ENCODE data around the gene TCEA3.

The TCEA3 gene

GRCh38 chr1:23384312-23385058 lies 40.1 kb downstream of the TCEA3 start:
- Histone ChIP-seq H3K4me3 (ENCODE audit: low read length) (no peak overlapping the region), H4K20me1 (ENCODE audit: control insufficient read depth, insufficient read depth, low read depth, low read length) (no peaks in the 10 kb centered on the region), H3K79me2 (ENCODE audit: control insufficient read depth, low read length) (no peaks in the 10 kb centered on the region), H3K4me2 (ENCODE audit: low read length) (no peak overlapping the region), H3K9me3 (ENCODE audit: control insufficient read depth, insufficient read depth, low read length) (no peaks in the 10 kb centered on the region), H3K4me1 (ENCODE audit: control insufficient read depth, low read length) (peaks cover 17% of the 10 kb centered on the region), H3K9me2 (replicated peaks; ENCODE audit: control insufficient read depth, low read length) (no peaks in the 10 kb centered on the region), H3K27me3 (ENCODE audit: control insufficient read depth, low read length) (peaks cover 15% of the 10 kb centered on the region), H3K36me3 (ENCODE audit: control insufficient read depth, low read length) (no peaks in the 10 kb centered on the region), H3F3A (ENCODE audit: control insufficient read depth, insufficient read depth) (peaks cover 3% of the 10 kb centered on the region; the same call in 1 of the 2 replicates), H3K27ac (ENCODE audit: low read depth, low read length) (no peak overlapping the region)
- no peak for TF ChIP-seq EZH2phosphoT487 (IDR thresholded peaks at IDR 0.05; ENCODE audit: borderline replicate concordance, low read length)

- H3K27ac ChIP-seq (ENCODE audit: low read depth, low read length) = no peak overlapping the region
- H4K20me1 ChIP-seq (ENCODE audit: control insufficient read depth, insufficient read depth, low read depth, low read length) = no peaks in the 10 kb centered on the region
- H3K79me2 ChIP-seq (ENCODE audit: control insufficient read depth, low read length) = no peaks in the 10 kb centered on the region
- H3K4me1 ChIP-seq (ENCODE audit: control insufficient read depth, low read length) = peaks cover 17% of the 10 kb centered on the region
- peaks cover 17% of the 10 kb centered on the region for H3K27me3 ChIP-seq (ENCODE audit: control insufficient read depth, low read length)
- H3K9me2 ChIP-seq (replicated peaks; ENCODE audit: control insufficient read depth, low read length) = no peaks in the 10 kb centered on the region
- no peak overlapping the region for H3K4me3 ChIP-seq (ENCODE audit: low read length)
- TF ChIP-seq EZH2phosphoT487 (IDR thresholded peaks at IDR 0.05; ENCODE audit: borderline replicate concordance, low read length) (no peak), CTCF (IDR thresholded peaks at IDR 0.05; ENCODE audit: low read depth, low read length, poor library complexity, severe bottlenecking) (no peak)
- no peaks in the 10 kb centered on the region for H3K9me3 ChIP-seq (ENCODE audit: control insufficient read depth, insufficient read depth, low read length)
- H3K4me2 ChIP-seq (ENCODE audit: low read length) = no peak overlapping the region
- H3F3A ChIP-seq (ENCODE audit: control insufficient read depth, insufficient read depth) = peaks cover 3% of the 10 kb centered on the region; the same call in 1 of the 2 replicates
- H3K36me3 ChIP-seq (ENCODE audit: control insufficient read depth, low read length) = no peaks in the 10 kb centered on the region
These were observed 40.8 kb downstream of the TCEA3 start for GRCh38 chr1:23383577-23384311.

GRCh38 chr1:23381233-23381885 lies 43.2 kb downstream of the TCEA3 start:
- Histone ChIP-seq H3K4me1 (ENCODE audit: control insufficient read depth, low read length) (peaks cover 17% of the 10 kb centered on the region), H3F3A (ENCODE audit: control insufficient read depth, insufficient read depth) (peaks cover 3% of the 10 kb centered on the region; the same call in 1 of the 2 replicates), H3K4me2 (ENCODE audit: low read length) (no peak overlapping the region), H4K20me1 (ENCODE audit: control insufficient read depth, insufficient read depth, low read depth, low read length) (no peaks in the 10 kb centered on the region), H3K79me2 (ENCODE audit: control insufficient read depth, low read length) (no peaks in the 10 kb centered on the region), H3K4me3 (ENCODE audit: low read length) (no peak overlapping the region), H3K36me3 (ENCODE audit: control insufficient read depth, low read length) (no peaks in the 10 kb centered on the region), H3K27ac (ENCODE audit: low read depth, low read length) (no peak overlapping the region), H3K27me3 (ENCODE audit: control insufficient read depth, low read length) (peaks cover 20% of the 10 kb centered on the region), H3K9me3 (ENCODE audit: control insufficient read depth, insufficient read depth, low read length) (no peaks in the 10 kb centered on the region), H3K9me2 (replicated peaks; ENCODE audit: control insufficient read depth, low read length) (no peaks in the 10 kb centered on the region)
- no peak for TF ChIP-seq EZH2phosphoT487 (IDR thresholded peaks at IDR 0.05; ENCODE audit: borderline replicate concordance, low read length)
- no peak for TF ChIP-seq CTCF (IDR thresholded peaks at IDR 0.05; ENCODE audit: low read depth, low read length, poor library complexity, severe bottlenecking)

All from DOHH2 (cell line).